Measurements from ENCODE around the gene ENPP7. TPM values are rescaled to one million over a fixed set of nuclear protein-coding genes. Genes with fewer than 3 reads are reported as not detected.

ENPP7 gene
- total RNA-seq, 6 experiments from 2014 or later: not detected

GRCh38 chr17:79779084-79779529, 48.4 kb downstream of the ENPP7 start:
- no peak overlapping the region for H3K27ac Mint-ChIP-seq
- no peaks in the 10 kb centered on the region for H3K9me3 Mint-ChIP-seq
- H3K4me3 Mint-ChIP-seq: peak overlapping the region; percentile 80
- peaks cover 34% of the 10 kb centered on the region for H3K27me3 Mint-ChIP-seq (ENCODE audit: insufficient read depth)
- no peak for DNase-seq
- H3K4me1 Mint-ChIP-seq (ENCODE audit: low read depth): no peaks in the 10 kb centered on the region; the same call in 1 of the 2 replicates
- no peak for TF ChIP-seq CTCF (IDR thresholded peaks at IDR 0.05)
- no peaks in the 10 kb centered on the region for H3K36me3 Mint-ChIP-seq (ENCODE audit: low read depth)

- Mint-ChIP-seq H3K27me3 (ENCODE audit: insufficient read depth) (peaks cover 27% of the 10 kb centered on the region), H3K36me3 (ENCODE audit: low read depth) (no peaks in the 10 kb centered on the region), H3K4me3 (no peak overlapping the region), H3K9me3 (no peaks in the 10 kb centered on the region), H3K27ac (no peak overlapping the region), H3K4me1 (ENCODE audit: low read depth) (no peaks in the 10 kb centered on the region; the same call in 1 of the 2 replicates)
- no peak for TF ChIP-seq CTCF (IDR thresholded peaks at IDR 0.05)
- no peak for DNase-seq
Observed at GRCh38 chr17:79779661-79780365, 49.1 kb downstream of the ENPP7 start.

- DNase-seq: no peak
- no peak for TF ChIP-seq CTCF (IDR thresholded peaks at IDR 0.05)
Observed at GRCh38 chr17:79781012-79781650, 50.4 kb downstream of the ENPP7 start.

GRCh38 chr17:79781736-79782575, 51.2 kb downstream of the ENPP7 start:
- no peak for TF ChIP-seq CTCF (IDR thresholded peaks at IDR 0.05)
- no peak overlapping the region for H3K27ac Mint-ChIP-seq
- peaks cover 10% of the 10 kb centered on the region for H3K27me3 Mint-ChIP-seq (ENCODE audit: insufficient read depth)
- H3K4me3 Mint-ChIP-seq: no peak overlapping the region
- no peaks in the 10 kb centered on the region for H3K9me3 Mint-ChIP-seq
- H3K4me1 Mint-ChIP-seq (ENCODE audit: low read depth): no peaks in the 10 kb centered on the region; the same call in 1 of the 2 replicates
- no peaks in the 10 kb centered on the region for H3K36me3 Mint-ChIP-seq (ENCODE audit: low read depth)
- no peak for DNase-seq

More at GRCh38 chr17:79781012-79781650, 50.4 kb downstream of the ENPP7 start:
- Mint-ChIP-seq H3K36me3 (ENCODE audit: low read depth) (no peaks in the 10 kb centered on the region), H3K9me3 (no peaks in the 10 kb centered on the region), H3K27ac (no peak overlapping the region), H3K4me1 (ENCODE audit: low read depth) (no peaks in the 10 kb centered on the region; the same call in 1 of the 2 replicates), H3K27me3 (ENCODE audit: insufficient read depth) (peaks cover 18% of the 10 kb centered on the region), H3K4me3 (no peak overlapping the region)

GRCh38 chr17:79783891-79784290, 53.1 kb downstream of the ENPP7 start:
- no peaks in the 10 kb centered on the region; the same call in 1 of the 2 replicates for H3K4me1 Mint-ChIP-seq (ENCODE audit: low read depth)
- no peak for TF ChIP-seq CTCF (IDR thresholded peaks at IDR 0.05)
- H3K27me3 Mint-ChIP-seq (ENCODE audit: insufficient read depth): peaks cover 12% of the 10 kb centered on the region
- H3K4me3 Mint-ChIP-seq: no peak overlapping the region
- no peak overlapping the region for H3K27ac Mint-ChIP-seq
- no peak for DNase-seq
- no peaks in the 10 kb centered on the region for H3K36me3 Mint-ChIP-seq (ENCODE audit: low read depth)
- H3K9me3 Mint-ChIP-seq: no peaks in the 10 kb centered on the region

Measured in HFFc6 (cell line).